Measurements from ENCODE around the gene SMCO3.
A peak's percentile ranks its signal among the peaks of the same experiment; 100 is the strongest.
"Not testable (repeated sequence)": the region's sequence is repeated elsewhere in the genome, so short reads cannot be mapped to it uniquely, and the experiment has no call there.

SMCO3 gene

DNA sequence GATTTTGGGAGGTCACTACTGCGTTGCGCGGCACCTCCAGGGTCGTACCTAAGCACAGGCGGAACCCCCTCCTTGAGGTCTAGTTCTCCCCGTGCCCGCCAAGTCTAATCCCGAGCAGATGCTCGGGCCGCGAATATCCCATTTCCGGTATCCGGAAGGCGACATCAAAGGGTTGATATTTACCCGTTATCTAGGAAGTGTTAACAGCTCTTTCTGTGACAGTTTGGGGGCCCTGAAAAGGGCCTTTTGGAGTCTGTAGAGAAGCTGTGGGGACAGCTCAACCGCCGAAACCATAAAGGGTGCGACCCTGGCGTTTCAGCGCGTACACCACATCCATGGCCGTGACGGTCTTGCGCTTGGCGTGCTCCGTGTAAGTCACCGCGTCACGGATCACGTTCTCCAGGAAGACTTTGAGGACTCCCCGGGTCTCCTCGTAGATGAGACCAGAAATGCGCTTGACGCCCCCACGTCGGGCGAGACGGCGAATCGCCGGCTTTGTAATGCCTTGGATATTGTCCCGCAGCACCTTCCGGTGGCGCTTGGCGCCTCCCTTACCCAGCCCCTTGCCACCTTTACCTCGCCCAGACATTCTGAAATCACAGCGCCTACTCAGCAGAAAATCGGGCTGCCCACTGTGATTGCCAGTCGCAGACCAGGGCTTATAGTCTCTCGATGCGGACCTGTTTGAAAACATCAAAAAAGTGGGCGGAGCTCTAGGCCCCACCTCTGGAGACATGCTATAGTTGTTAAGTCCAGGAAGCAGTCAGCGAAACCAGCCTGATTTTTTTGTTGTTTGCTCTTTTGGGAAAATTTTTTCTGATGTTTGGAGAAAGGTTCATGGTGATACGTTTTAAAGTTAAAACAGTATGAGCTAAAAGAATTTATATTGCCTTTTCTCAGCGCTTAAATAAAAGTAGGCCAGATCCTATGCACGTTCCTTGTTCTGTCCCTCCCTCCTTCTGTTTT is 43.2 kb downstream of the SMCO3 start:
- H3K4me3 ChIP-seq = peak overlapping the region; percentile 76
- peak overlapping the region; percentile 88 for H3K27ac ChIP-seq
- peaks cover 27% of the 10 kb centered on the region for H3K9me3 ChIP-seq
- TF ChIP-seq Cebpa-rat (IDR thresholded peaks at IDR 0.05) = no peak
- peak overlapping the region; percentile 74 for H3K4me2 ChIP-seq
- H4K20me1 ChIP-seq = 0 out of 2 replicates have a peak, but pooled peaks cover under 1% of the 10 kb centered on the region
- H3K27me3 ChIP-seq = peaks cover 30% of the 10 kb centered on the region
- peaks cover 18% of the 10 kb centered on the region for H3K36me3 ChIP-seq
- H3K4me1 ChIP-seq = peaks cover 51% of the 10 kb centered on the region
- H3K9ac ChIP-seq = peak overlapping the region; percentile 87

DNA sequence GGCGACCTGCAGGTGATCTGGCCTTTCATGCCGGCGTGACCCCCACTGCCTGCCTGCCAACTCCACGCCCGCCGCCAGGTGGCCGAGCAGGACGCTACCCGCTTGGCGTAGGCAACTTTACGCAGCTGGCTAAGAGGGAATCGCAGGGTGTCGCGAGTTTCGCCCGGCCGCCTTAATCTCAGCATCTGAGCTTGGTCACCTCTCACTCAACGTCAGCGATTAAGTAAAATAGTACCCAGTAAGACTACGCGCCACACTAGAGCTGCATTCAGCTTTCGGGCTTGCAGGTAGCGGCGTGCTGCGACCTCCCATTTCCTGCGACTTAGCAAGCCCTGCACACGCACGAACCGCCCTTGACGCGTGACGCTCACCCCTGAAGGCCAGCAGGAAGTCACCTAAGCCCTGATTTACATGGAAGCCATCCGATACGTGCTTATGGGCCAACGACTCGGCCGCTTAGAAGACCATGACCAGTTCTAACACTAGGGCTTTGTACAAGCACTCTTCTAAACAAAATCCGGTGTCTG is 44.0 kb downstream of the SMCO3 start:
- peaks cover 34% of the 10 kb centered on the region for H3K9me3 ChIP-seq
- H3K36me3 ChIP-seq = peaks cover 24% of the 10 kb centered on the region
- H3K9ac ChIP-seq = peak overlapping the region; percentile 87
- peak overlapping the region; percentile 74 for H3K4me2 ChIP-seq
- H3K27ac ChIP-seq = peak overlapping the region; percentile 88
- no peak for TF ChIP-seq Cebpa-rat (IDR thresholded peaks at IDR 0.05)
- H3K27me3 ChIP-seq = peaks cover 23% of the 10 kb centered on the region
- H3K4me1 ChIP-seq = peaks cover 49% of the 10 kb centered on the region
- no peaks in the 10 kb centered on the region for H4K20me1 ChIP-seq
- peak overlapping the region; percentile 76 for H3K4me3 ChIP-seq

DNA sequence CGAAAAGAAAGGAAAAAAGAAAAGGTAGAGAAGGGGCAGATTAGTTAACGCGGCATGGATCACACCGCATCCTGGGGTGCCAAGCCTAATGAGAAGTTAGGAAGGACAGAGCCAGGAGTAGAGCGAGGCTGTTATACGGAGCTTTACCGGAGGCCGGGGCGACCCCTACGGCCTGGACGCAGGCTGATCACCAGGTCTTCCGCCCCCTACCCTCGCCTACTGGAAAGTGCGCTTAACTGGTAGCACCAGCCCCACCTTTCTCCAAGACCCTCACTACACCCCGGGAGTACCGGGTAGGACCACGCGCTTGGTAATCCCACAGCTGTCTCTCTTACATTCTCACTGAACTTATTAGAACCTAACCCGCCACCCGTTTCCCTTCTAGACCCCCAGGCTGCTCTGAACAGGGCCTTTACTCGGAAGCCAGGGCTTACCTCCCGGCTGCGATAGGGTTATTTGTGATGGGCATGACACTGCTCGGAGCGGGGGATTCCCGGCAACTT is 44.5 kb downstream of the SMCO3 start:
- peak overlapping the region; percentile 88 for H3K27ac ChIP-seq
- TF ChIP-seq Cebpa-rat (IDR thresholded peaks at IDR 0.05) = no peak

DNA sequence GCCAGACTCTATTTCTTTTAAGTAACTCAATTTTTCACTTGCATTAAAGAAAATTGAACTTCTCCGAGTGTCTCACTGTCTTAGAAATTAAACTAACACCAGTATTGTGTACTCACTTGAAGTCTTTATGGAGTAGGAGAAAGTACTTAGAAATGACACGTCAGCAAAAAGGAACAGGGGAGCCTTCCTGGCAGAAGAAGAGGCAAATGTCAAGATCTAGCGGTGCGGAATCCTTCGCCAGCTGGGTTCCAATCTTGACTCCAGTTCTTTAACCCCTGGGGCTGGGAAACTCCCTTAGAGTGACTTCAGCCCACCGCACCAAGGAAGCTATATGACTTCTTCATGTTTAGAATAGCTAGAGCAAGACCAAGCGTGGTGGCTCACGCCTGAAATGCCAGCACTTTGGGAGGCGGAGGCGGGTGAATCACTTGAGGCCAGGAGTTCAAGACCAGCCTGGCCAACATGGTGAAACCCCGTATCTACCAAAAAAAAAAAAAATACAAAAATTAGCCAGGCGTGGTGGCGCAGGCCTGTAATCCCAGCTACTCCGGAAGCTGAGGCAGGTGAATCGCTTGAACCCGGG is 45.1 kb downstream of the SMCO3 start:
- H3K27me3 ChIP-seq = peaks cover 12% of the 10 kb centered on the region
- peak overlapping the region; percentile 87 for H3K9ac ChIP-seq
- TF ChIP-seq Cebpa-rat (IDR thresholded peaks at IDR 0.05) = no peak
- peaks cover 38% of the 10 kb centered on the region for H3K4me1 ChIP-seq
- H3K4me2 ChIP-seq = peak overlapping the region; percentile 74
- peaks cover 32% of the 10 kb centered on the region for H3K9me3 ChIP-seq
- peak overlapping the region; percentile 88; the same call in 1 of the 2 replicates for H3K27ac ChIP-seq
- peak overlapping the region; percentile 76 for H3K4me3 ChIP-seq
- H3K36me3 ChIP-seq = peaks cover 26% of the 10 kb centered on the region
- no peaks in the 10 kb centered on the region for H4K20me1 ChIP-seq

More for the DNA sequence above, 44.5 kb downstream of the SMCO3 start:
- peaks cover 18% of the 10 kb centered on the region for H3K27me3 ChIP-seq
- H3K9me3 ChIP-seq = peaks cover 35% of the 10 kb centered on the region
- H3K4me1 ChIP-seq = peaks cover 44% of the 10 kb centered on the region
- H3K9ac ChIP-seq = peak overlapping the region; percentile 87
- peaks cover 24% of the 10 kb centered on the region for H3K36me3 ChIP-seq
- H3K4me3 ChIP-seq = peak overlapping the region; percentile 76
- H4K20me1 ChIP-seq = no peaks in the 10 kb centered on the region
- peak overlapping the region; percentile 74 for H3K4me2 ChIP-seq

DNA sequence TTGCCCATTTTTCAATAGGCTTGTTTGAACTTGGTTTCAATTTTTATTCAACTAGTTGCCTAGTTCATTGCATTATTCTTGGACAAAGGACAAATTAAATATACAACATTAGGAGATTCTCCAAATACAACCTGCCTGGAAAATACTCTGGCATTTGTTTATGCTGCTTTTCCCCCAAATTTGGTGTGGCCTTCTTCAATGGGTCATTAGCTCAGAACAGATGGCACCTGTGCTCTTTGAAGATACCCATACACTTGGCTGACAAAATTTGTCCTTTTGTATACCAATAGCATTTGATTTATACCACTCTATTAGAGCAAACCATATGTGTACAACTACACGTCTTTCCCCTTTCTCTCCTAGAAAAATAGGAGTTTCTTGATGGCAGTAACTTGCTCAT is 46.4 kb downstream of the SMCO3 start:
- Histone ChIP-seq H3K27ac (no peak overlapping the region), H3K4me2 (no peak overlapping the region), H3K27me3 (no peaks in the 10 kb centered on the region), H3K4me3 (no peak overlapping the region), H3K9ac (no peak overlapping the region), H3K36me3 (peaks cover 27% of the 10 kb centered on the region), H3K9me3 (peaks cover 22% of the 10 kb centered on the region), H4K20me1 (no peaks in the 10 kb centered on the region), H3K4me1 (peaks cover 32% of the 10 kb centered on the region)
- no peak for TF ChIP-seq Cebpa-rat (IDR thresholded peaks at IDR 0.05)

DNA sequence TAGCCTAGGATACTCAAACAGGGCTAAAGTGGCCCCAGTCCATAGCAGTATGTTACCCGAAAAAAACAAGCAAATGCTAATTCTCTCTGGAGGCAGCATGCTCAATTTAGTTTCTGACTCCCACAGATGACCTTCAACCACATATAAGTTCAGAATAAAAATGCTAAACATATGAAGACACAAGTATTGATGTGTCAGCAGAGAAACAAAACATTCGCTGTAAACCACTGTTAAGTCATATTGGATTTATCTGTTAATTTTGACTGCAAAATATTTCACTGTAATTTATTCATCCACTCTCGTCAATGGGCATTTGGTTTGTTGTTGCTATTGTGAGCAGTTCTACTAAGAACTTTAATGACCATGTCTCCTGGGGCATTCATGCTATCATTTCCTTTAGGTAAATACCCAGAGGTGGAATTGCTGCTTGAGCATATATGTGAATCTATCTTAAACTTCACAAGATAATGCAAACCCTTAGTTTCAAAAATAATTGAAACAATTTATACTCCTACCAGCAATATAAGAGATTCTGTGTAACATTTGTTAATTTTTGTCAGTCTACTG is 47.2 kb downstream of the SMCO3 start:
- H3K27ac ChIP-seq = no peak overlapping the region
- H3K36me3 ChIP-seq = peaks cover 34% of the 10 kb centered on the region
- H3K9me3 ChIP-seq = peaks cover 31% of the 10 kb centered on the region
- H3K4me1 ChIP-seq = peaks cover 27% of the 10 kb centered on the region
- H3K27me3 ChIP-seq = no peaks in the 10 kb centered on the region
- H4K20me1 ChIP-seq = no peaks in the 10 kb centered on the region
- H3K4me2 ChIP-seq = no peak overlapping the region
- no peak for TF ChIP-seq Cebpa-rat (IDR thresholded peaks at IDR 0.05)
- no peak overlapping the region for H3K4me3 ChIP-seq
- no peak overlapping the region for H3K9ac ChIP-seq

DNA sequence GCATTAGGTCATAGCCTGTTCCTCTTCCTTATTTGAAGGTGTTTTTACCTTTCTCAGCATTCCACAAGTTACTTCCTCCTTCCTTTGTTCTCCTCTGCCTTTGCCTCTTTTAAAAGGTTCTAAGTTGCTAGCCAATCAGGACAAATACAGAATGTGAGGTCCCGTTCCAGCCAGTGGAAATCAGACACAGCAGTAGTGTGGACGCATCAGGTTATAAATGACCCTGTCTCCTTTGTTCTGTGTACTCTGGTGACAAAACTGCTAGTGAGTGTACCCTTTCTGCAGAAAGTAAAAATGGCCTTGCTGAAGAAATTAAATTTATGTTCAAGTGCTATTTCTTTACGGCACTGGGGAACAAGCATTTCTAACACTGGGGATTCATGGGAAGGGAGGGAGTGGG is 48.0 kb downstream of the SMCO3 start:
- H3K27ac ChIP-seq, H4K20me1 ChIP-seq, H3K4me3 ChIP-seq, H3K4me2 ChIP-seq, H3K27me3 ChIP-seq, H3K9ac ChIP-seq: not testable (repeated sequence)
- Histone ChIP-seq H3K4me1 (peaks cover 26% of the 10 kb centered on the region), H3K36me3 (peaks cover 41% of the 10 kb centered on the region), H3K9me3 (peaks cover 38% of the 10 kb centered on the region)

DNA sequence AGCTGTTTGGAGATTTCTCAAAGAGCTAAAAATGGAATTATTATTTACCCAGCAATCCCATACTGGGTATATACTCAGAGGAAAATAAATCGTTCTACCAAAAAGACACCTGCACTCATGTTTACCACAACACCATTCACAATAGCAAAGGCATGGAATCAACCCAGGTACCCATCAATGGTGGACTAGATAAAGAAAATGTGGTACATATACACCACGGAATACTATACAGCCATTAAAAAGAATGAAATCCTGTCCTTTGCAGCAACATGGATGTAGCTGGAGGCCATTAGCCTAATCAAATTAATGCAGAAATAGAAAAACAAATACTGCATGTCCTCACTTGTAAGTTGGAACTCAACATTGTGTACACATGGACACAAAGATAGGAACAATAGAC is 48.6 kb downstream of the SMCO3 start:
- no peak overlapping the region for H3K9ac ChIP-seq
- no peak for TF ChIP-seq Cebpa-rat (IDR thresholded peaks at IDR 0.05)
- no peak overlapping the region for H3K4me3 ChIP-seq
- H3K36me3 ChIP-seq = peaks cover 46% of the 10 kb centered on the region
- peaks cover 26% of the 10 kb centered on the region for H3K4me1 ChIP-seq
- no peak overlapping the region for H3K27ac ChIP-seq
- H3K27me3 ChIP-seq = no peaks in the 10 kb centered on the region
- peaks cover 45% of the 10 kb centered on the region for H3K9me3 ChIP-seq
- no peak overlapping the region for H3K4me2 ChIP-seq
- no peaks in the 10 kb centered on the region for H4K20me1 ChIP-seq

DNA sequence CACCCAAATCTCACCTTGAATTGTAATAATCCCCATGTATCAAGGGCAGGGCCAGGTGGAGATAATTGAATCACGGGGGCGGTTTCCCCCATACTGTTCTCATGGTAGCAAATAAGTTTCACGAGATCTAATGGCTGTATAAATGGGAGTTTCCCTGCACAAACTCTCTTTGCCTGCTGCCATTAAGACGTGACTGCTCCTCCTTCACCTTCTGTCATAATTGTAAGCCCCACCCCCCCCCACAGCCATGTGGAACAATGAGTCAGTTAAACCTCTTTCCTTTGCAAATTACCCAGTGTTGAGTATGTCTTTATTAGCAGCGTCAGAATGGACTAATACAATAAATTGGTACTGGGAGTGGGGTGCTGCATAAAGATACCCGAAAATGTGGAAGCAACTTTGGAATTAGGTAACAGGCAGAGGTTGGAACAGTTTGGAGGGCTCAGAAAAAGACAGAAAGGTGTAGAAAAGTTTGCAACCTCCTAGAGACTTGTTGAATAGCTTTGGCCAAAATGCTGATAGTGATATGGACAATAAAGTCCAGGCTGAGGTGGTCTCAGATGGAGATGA is 54.2 kb downstream of the SMCO3 start:
- H3K4me2 ChIP-seq, H3K9ac ChIP-seq, H3K27me3 ChIP-seq, H3K4me1 ChIP-seq, H3K27ac ChIP-seq, H4K20me1 ChIP-seq, H3K4me3 ChIP-seq: not testable (repeated sequence)
- Histone ChIP-seq H3K9me3 (peaks cover 32% of the 10 kb centered on the region), H3K36me3 (peaks cover 22% of the 10 kb centered on the region)

Measured in BLaER1 (cell line).